ENCODE results near the gene MPHOSPH6. TPM values are rescaled to one million over a fixed set of nuclear protein-coding genes. Genes with fewer than 3 reads are reported as not detected.

The MPHOSPH6 gene
- total and polyA plus RNA-seq, 2 of the 8 experiments (the other 6 are each of a cell fraction or from before 2014, with no cell fraction given) = 19.7 to 32.9 TPM

GRCh38 chr16:82160226-82160625 is 9.8 kb downstream of the MPHOSPH6 start (continued):
- TF ChIP-seq RXRA (IDR thresholded peaks at IDR 0.05; ENCODE audit: insufficient read depth, low read depth, low read length) = no peak
- no peak for TF ChIP-seq TCF12 (IDR thresholded peaks at IDR 0.05; ENCODE audit: low read depth, low read length)
- no peak for TF ChIP-seq E2F6 (IDR thresholded peaks at IDR 0.05)
- no peak for TF ChIP-seq SIN3A (conservative IDR thresholded peaks at IDR 0.05 in 1 of 2, IDR thresholded peaks at IDR 0.05 in 1 of 2; ENCODE audit: low read depth in 1 of 2, low read length in 2 of 2)
- TF ChIP-seq ZNF274 (IDR thresholded peaks at IDR 0.05; ENCODE audit: borderline replicate concordance, extremely low read depth, low read length) = no peak

All from H1 (cell line).